Smooth muscle cell (in vitro differentiated cells): ENCODE data around the gene MPHOSPH9. TPM values are rescaled to one million over a fixed set of nuclear protein-coding genes. Genes with fewer than 3 reads are reported as not detected.

Experiments
- DNase-seq: peaks from one replicate; lab custom pipeline; 2025; ENCODE audit not compliant: unreplicated experiment; lab: John Stamatoyannopoulos, UW
- H2AFZ ChIP-seq: fragments of 200-600 bp; sonication (generic); 2 replicates; pipeline ENCODE4 v1.6.0; 2016; ENCODE audit warnings: antibody characterized with exemption, low read depth, mild to moderate bottlenecking
- H3F3A ChIP-seq: fragments of 200-600 bp; sonication (generic); 2 replicates; pipeline ENCODE4 v1.6.0; 2017; ENCODE audit warnings: antibody characterized with exemption, low read depth
- H3K27ac ChIP-seq: fragments of 200-600 bp; sonication (generic); 2 replicates; pipeline ENCODE4 v1.5.1; 2016; ENCODE audit warnings: low read depth, mild to moderate bottlenecking
- H3K27me3 ChIP-seq: fragments of 200-600 bp; sonication (generic); 2 replicates; pipeline ENCODE4 v1.6.1; 2016; ENCODE audit warnings: low read depth, mild to moderate bottlenecking
- H3K36me3 ChIP-seq: fragments of 200-600 bp; sonication (generic); 2 replicates; pipeline ENCODE4 v1.5.1; 2016; ENCODE audit warnings: low read depth
- H3K4me1 ChIP-seq: fragments of 200-600 bp; sonication (generic); 2 replicates; pipeline ENCODE4 v1.5.1; 2016; ENCODE audit warnings: low read depth
- H3K4me2 ChIP-seq: fragments of 200-600 bp; sonication (generic); 2 replicates; pipeline ENCODE4 v1.6.0; 2016; ENCODE audit warnings: mild to moderate bottlenecking
- H3K4me3 ChIP-seq: fragments of 200-600 bp; sonication (generic); 2 replicates; pipeline ENCODE4 v1.5.1; 2016; ENCODE audit warnings: mild to moderate bottlenecking
- H3K79me2 ChIP-seq: fragments of 200-600 bp; sonication (generic); 2 replicates; pipeline ENCODE4 v1.6.0; 2016; ENCODE audit warnings: low read depth, mild to moderate bottlenecking
- H3K9ac ChIP-seq: fragments of 200-600 bp; sonication (generic); 2 replicates; pipeline ENCODE4 v1.6.0; 2016; ENCODE audit warnings: low read depth
- H3K9me3 ChIP-seq: fragments of 200-600 bp; sonication (generic); replicated peaks from 2 replicates; pipeline ENCODE4 v1.5.1; 2016; ENCODE audit warnings: low read depth
- H4K20me1 ChIP-seq: fragments of 200-600 bp; sonication (generic); 2 replicates; pipeline ENCODE4 v1.6.0; 2016; ENCODE audit warnings: low read depth
- WGBS: methylation state at CpG from one replicate; pipeline ENCODE4 v1.1.7; 2016; ENCODE audit warnings: low lambda C conversion rate; 5-methylcytosine and 5-hydroxymethylcytosine counted together
- polyA plus RNA-seq: library from polyadenylated mRNA; unstranded; fragments of >200 nt; fragmentation: Nextera tagmentation; extraction: Ambion mirVana; gene quantifications from 2 replicates; pipeline ENCODE4 v1.2.1, GENCODE V29; 2016
- total RNA-seq: library from RNA; depleted of rRNA; stranded (reverse); fragments of >200 nt; gene quantifications from 2 replicates; pipeline ENCODE4 v1.2.3, GENCODE V29; 2014
- TF ChIP-seq, protein P1 (sequence below): fragments of 200-600 bp; sonication (generic); IDR thresholded peaks from 2 replicates; pipeline ENCODE4 v1.5.1; 2017; ENCODE audit warnings: borderline replicate concordance, mild to moderate bottlenecking, antibody characterized with exemption; ENCODE audit not compliant: insufficient read depth, poor library complexity, severe bottlenecking

The MPHOSPH9 gene
- total and polyA plus RNA-seq, 2 experiments from 2014 or later: 7.4 to 70.8 TPM

GRCh38 chr12:123270214-123271000 lies 37.5 kb upstream of the MPHOSPH9 start:
- Histone ChIP-seq H3K36me3 (no peaks in the 10 kb centered on the region), H3K27ac (peak overlapping the region; percentile 79), H3K9ac (peak overlapping the region; percentile 89), H2AFZ (peak overlapping the region; percentile 14), H3K4me3 (peak overlapping the region; percentile 70), H3K4me2 (peak overlapping the region; percentile 94), H3K9me3 (no peaks in the 10 kb centered on the region), H4K20me1 (peaks cover 37% of the 10 kb centered on the region), H3K27me3 (no peaks in the 10 kb centered on the region), H3F3A (peaks cover 5% of the 10 kb centered on the region), H3K4me1 (peaks cover 14% of the 10 kb centered on the region), H3K79me2 (peaks cover 49% of the 10 kb centered on the region)
- no peak for DNase-seq
- under 1% methylated on average over 46 of the region's 51 CpGs for WGBS
- TF ChIP-seq, protein P1, sequence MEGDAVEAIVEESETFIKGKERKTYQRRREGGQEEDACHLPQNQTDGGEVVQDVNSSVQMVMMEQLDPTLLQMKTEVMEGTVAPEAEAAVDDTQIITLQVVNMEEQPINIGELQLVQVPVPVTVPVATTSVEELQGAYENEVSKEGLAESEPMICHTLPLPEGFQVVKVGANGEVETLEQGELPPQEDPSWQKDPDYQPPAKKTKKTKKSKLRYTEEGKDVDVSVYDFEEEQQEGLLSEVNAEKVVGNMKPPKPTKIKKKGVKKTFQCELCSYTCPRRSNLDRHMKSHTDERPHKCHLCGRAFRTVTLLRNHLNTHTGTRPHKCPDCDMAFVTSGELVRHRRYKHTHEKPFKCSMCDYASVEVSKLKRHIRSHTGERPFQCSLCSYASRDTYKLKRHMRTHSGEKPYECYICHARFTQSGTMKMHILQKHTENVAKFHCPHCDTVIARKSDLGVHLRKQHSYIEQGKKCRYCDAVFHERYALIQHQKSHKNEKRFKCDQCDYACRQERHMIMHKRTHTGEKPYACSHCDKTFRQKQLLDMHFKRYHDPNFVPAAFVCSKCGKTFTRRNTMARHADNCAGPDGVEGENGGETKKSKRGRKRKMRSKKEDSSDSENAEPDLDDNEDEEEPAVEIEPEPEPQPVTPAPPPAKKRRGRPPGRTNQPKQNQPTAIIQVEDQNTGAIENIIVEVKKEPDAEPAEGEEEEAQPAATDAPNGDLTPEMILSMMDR: no peak

- peaks cover 5% of the 10 kb centered on the region for H3F3A ChIP-seq
- peak overlapping the region; percentile 79 for H3K27ac ChIP-seq
- peak overlapping the region; percentile 14 for H2AFZ ChIP-seq
- DNase-seq: no peak
- peak overlapping the region; percentile 89 for H3K9ac ChIP-seq
- no peaks in the 10 kb centered on the region for H3K9me3 ChIP-seq
- H3K36me3 ChIP-seq: no peaks in the 10 kb centered on the region
- no peaks in the 10 kb centered on the region for H3K27me3 ChIP-seq
- H3K4me2 ChIP-seq: peak overlapping the region; percentile 94
- H4K20me1 ChIP-seq: peaks cover 43% of the 10 kb centered on the region
- peaks cover 14% of the 10 kb centered on the region for H3K4me1 ChIP-seq
- peak overlapping the region; percentile 70 for H3K4me3 ChIP-seq
- WGBS: 8% methylated on average over 7 of the region's 7 CpGs
- TF ChIP-seq, protein P1: no peak
- H3K79me2 ChIP-seq: peaks cover 49% of the 10 kb centered on the region
Measured at GRCh38 chr12:123269896-123270213, 36.9 kb upstream of the MPHOSPH9 start.

DNA sequence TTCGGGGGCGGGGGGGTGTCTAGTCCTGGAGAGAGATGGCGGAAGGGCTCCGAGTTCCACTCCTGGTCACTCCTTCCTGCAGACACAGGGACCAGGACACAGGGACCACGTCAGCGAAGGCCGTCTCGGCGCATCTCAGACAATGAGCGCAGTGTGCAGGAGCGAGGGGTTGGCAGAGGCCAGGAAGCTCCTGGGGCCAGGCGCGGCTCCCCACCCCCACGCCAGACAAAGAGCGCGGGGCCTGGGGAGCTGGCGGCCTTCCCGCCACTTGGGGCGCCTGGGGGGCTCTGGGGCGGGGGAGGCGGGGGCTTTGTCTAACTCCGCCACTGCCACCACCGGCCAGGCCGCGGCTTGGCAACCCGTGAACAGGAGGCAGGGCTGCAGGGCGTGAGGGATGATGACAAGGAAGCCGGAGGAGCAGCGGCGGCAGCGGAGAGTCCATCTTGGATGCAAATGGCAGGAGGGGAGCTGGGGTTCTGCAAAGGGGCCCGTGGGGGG lies 36.5 kb upstream of the MPHOSPH9 start:
- Histone ChIP-seq H3K27me3 (no peaks in the 10 kb centered on the region), H3K4me1 (peaks cover 14% of the 10 kb centered on the region), H3F3A (peaks cover 5% of the 10 kb centered on the region), H3K4me2 (peak overlapping the region; percentile 94), H3K9me3 (no peaks in the 10 kb centered on the region), H2AFZ (peak overlapping the region; percentile 14), H3K9ac (peak overlapping the region; percentile 89), H4K20me1 (peaks cover 46% of the 10 kb centered on the region), H3K36me3 (no peaks in the 10 kb centered on the region), H3K27ac (peak overlapping the region; percentile 79), H3K4me3 (peak overlapping the region; percentile 70), H3K79me2 (peaks cover 49% of the 10 kb centered on the region)
- TF ChIP-seq, protein P1: no peak
- 25% methylated on average over 21 of the region's 32 CpGs for WGBS
- peak; percentile 38 for DNase-seq
